ENCODE measurements around the gene SIPA1L3. TPM values are rescaled to one million over a fixed set of nuclear protein-coding genes. Genes with fewer than 3 reads are reported as not detected.

Gene SIPA1L3
- total RNA-seq, 2 donors from 2014 or later: 10.9 to 20.5 TPM

DNA sequence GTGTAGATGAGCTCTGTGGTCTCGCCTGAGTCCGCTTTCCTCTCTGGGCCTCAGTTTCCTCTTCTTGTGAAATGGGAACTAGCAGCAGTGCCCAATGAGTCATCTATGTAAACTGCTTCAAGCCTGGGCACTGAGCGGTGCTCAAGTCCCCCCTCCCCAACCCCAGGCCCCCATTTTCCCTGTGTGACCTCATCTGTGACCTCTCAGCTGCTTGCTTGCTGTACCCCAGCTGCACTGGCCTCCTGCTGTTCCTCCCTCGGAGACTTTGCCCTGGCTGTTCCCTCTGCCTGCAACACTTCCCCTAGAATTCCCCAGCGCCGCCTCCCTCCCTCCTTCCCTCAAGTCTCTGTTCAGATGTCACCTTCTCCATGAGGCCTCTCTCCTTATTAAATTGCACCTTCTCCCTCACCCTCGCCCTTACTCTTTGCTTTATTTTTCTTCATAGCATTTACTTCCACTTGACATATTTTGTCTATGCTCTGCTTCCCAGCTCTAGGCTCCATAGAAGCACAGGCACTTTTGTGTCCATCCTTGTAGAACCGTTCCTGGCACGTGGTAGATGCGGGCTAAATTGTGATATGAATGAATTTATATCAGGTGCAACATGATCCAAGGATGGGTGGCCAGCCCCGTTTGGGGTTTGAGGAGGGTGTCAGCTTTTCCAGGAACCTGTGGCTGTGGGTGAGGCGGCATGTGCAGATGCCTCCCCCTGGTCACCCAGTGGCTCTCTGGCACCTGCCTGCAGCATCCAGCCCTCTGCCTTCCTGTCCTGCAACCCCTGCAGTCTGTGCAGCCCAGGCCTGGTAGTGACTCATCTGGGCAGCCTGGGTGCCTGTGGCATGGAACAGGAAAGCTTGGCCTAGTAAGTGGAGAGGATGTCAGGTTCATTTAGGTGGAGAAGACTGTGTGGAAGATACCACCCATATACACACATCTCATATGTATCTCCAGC is 26.3 kb downstream of the SIPA1L3 start:
- peaks cover 21 to 36% of the 10 kb centered on the region in 2 donors for H3K36me3 Mint-ChIP-seq
- DNase-seq (ENCODE audit: low spot score in 2 of 2) (no peak), ATAC-seq (peak in 1 of 2 donors; percentile 28)
- H3K9me3 Mint-ChIP-seq: peaks cover 3 to 13% of the 10 kb centered on the region in 2 donors
- H3K27ac Mint-ChIP-seq: peak overlapping the region in 1 of 2 donors; percentile 48

DNA sequence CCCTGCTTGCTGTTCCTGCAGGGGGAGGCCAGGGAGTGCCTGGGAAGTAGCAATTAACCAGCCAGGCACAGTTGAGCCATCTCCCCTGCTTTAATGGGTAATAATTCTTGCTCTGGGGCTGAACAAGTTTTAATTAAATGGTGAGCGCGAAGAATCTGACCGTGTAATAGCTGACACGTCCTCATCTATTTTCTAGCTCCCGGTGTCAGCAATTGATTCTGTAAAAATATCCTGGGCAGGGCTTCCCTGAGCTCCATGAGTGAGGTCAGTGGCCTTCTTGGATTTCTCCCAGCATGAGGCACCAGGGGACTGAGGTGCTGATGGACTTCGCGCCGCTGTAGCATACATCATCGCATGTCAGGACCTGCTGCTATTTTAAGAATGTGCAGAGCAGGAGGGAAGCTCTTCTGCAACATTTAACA is 26.9 kb downstream of the SIPA1L3 start:
- Mint-ChIP-seq H3K9me3 (peaks cover 3 to 15% of the 10 kb centered on the region in 2 donors), H3K27ac (no peak overlapping the region), H3K36me3 (peaks cover 21 to 36% of the 10 kb centered on the region in 2 donors)
- DNase-seq (ENCODE audit: low spot score in 2 of 2) (no peak), ATAC-seq (no peak)

DNA sequence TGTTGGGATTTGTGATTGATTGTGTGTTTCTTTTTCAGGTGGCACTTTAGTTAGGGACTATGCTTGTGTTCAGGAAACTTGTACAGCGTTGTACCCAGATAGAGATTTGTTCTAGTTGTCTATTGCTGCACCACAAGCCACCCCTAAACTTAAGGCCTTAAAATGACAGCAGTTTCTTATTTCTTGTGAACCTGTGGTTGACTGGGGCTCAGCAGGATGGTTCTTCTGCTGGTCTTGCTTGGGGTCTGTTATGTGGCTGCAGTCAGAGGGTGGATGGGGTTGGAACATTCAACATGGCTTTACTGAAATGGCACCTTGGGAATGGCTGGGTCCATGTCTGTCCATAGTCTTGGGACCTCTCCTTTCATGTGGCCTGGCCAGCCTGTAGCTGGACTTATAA is 28.3 kb downstream of the SIPA1L3 start:
- DNase-seq (ENCODE audit: low spot score in 2 of 2): no peak
- Mint-ChIP-seq H3K36me3 (peaks cover 21 to 36% of the 10 kb centered on the region in 2 donors), H3K9me3 (peaks cover 3 to 17% of the 10 kb centered on the region in 2 donors), H3K27ac (no peak overlapping the region)
- no peak for ATAC-seq

DNA sequence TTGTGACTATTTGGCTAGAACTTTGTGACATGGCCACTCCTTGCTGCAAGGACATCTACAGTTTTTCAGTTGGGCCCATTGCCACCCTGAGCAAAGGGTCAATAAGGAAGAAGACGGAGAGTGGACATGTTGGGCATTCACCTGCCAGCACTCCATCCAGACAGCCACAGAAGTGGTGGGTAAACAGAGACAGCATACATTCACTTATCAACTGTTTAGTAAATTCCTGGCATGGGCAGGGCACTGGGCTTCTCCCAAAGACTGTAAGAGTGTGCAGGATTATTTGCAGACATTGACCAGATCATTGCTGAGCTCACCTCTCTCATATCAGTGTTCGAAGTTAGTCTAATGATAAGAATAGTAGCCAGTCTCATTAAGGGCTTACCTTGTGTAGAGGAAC is 29.2 kb downstream of the SIPA1L3 start:
- DNase-seq (ENCODE audit: low spot score in 2 of 2): no peak
- Mint-ChIP-seq H3K9me3 (peaks cover 3 to 17% of the 10 kb centered on the region in 2 donors), H3K36me3 (peaks cover 21 to 27% of the 10 kb centered on the region in 2 donors), H3K27ac (no peak overlapping the region)
- ATAC-seq: no peak

DNA sequence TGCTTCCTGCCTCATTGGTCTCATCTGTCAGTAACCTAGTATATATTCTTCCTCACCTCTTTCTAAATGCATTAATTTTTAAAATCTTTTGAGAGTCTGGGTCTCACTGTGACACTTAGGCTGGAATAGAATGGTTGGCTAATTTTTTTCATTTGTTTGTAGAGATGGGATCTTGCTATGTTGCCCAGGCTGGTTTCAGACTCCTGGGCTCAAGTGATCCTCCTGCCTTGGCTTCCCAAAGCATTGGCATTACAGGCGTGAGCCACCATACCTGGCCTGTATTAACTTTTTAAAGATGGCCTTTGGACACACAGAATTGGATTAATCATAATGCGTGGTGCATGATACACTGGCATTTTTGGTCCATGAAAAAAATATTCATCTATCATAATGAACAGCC is 29.9 kb downstream of the SIPA1L3 start:
- ATAC-seq (no peak), DNase-seq (ENCODE audit: low spot score in 2 of 2) (no peak)
- peaks cover 3 to 17% of the 10 kb centered on the region in 2 donors for H3K9me3 Mint-ChIP-seq

DNA sequence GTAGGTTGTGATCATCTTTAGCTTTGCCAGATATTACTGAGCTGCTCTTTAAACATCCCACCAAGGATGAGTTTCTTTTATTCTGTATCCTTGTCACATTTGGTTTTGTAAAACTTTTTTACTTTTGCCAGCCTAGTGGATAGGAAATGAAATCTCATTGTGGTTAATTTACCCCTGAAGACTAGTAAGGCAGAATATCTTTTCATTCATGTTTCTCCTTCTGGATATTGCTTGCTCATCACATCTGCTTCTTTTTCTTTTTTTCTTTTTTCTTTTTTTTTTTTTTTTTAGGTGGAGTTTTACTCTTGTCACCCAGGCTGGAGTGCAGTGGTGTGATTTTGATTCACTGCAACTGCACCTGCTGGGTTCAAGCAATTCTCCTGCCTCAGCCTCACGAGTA is 31.3 kb downstream of the SIPA1L3 start:
- peaks cover 18 to 21% of the 10 kb centered on the region in 2 donors for H3K36me3 Mint-ChIP-seq
- DNase-seq (ENCODE audit: low spot score in 2 of 2) (no peak), ATAC-seq (no peak)
- no peak overlapping the region for H3K27ac Mint-ChIP-seq
- peaks cover 3 to 17% of the 10 kb centered on the region in 2 donors for H3K9me3 Mint-ChIP-seq

More for the DNA sequence above, 29.9 kb downstream of the SIPA1L3 start:
- no peak overlapping the region for H3K27ac Mint-ChIP-seq
- peaks cover 21 to 27% of the 10 kb centered on the region in 2 donors for H3K36me3 Mint-ChIP-seq

DNA sequence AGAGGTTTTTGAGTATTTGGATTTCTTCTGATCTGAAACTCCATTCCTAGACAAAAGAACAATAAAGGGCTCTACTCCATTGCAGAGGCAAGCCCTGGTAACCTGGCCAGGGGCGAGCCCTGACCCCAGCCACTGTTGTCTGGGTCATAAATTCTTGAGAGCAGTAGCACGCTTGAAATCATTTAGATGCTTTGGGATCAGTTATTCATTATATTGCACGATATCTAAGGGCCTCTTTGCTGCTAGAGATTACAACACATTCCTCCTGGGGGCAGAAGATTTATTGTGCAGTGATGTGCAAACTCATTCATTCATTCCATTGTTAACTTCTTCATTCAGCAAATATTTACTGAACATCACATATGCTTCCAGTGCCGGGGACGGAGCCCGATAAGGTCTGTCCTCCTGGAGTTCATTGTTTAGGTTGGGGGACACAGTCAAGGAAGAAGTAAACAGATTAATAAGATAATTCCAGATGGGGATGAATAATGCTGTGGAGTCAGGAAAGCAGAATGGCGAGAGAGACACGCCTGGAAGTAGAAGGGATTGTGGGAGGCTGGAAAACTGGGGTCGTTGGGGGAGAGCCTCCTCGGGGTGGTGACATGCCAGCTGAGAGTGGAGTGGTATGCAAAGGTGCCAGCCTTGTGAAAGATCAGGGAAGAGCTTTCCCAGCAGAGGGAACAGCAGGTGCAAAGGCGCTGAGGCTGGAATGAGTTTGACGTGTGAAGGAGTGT is 34.9 kb downstream of the SIPA1L3 start:
- ATAC-seq (no peak), DNase-seq (ENCODE audit: low spot score in 2 of 2) (no peak)
- Mint-ChIP-seq H3K9me3 (peaks cover 0 to 4% of the 10 kb centered on the region in 2 donors), H3K36me3 (no peaks in the 10 kb centered on the region), H3K27ac (peak overlapping the region in 1 of 2 donors; percentile 4)

DNA sequence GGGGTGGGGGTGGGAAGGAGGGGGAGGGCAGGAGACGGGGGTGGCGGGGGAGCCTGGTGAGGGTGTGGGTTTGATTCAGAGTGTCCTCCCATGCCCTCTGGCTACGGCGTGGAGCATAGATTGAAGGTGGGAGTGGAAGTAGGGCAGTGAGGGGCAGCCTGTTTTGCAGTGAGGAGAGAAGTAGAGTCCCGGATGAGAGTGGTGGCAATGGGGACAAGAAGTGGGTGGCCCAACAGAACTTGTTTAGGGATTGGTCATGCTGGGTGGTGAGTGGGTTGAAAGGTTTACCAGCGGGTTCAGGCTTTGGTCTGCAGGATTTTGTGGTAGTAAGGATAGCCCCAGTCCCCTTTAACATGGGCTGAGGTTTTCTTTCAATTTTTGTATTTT is 35.5 kb downstream of the SIPA1L3 start:
- H3K36me3 Mint-ChIP-seq: peaks cover 0 to 1% of the 10 kb centered on the region in 2 donors
- peaks cover 0 to 4% of the 10 kb centered on the region in 2 donors for H3K9me3 Mint-ChIP-seq
- H3K27ac Mint-ChIP-seq: peak overlapping the region in 1 of 2 donors; percentile 4
- DNase-seq (ENCODE audit: low spot score in 2 of 2): no peak
- ATAC-seq: no peak

DNA sequence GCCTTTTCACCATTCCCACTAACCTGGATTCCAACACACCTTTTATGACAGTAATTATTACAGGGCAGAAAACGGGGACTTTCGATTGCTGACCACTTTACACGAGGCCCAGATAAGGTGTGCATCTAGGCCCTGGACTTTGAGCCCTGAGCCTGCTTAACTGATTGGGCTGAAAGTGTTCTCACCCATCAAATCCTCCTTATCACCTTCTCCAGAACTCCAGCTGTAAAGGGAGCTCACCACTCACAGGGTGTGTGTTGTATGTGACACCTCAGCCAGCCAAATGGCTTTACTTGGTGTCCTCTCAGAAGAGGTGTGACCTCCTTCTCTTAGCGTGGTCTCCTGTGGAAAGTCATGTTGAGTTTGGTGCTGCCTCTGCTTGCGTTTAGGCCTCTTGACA is 36.5 kb downstream of the SIPA1L3 start:
- Mint-ChIP-seq H3K9me3 (peaks cover 0 to 4% of the 10 kb centered on the region in 2 donors), H3K27ac (peak overlapping the region in 1 of 2 donors; percentile 53), H3K36me3 (peaks cover 0 to 6% of the 10 kb centered on the region in 2 donors)
- DNase-seq (ENCODE audit: low spot score in 2 of 2): no peak
- ATAC-seq: no peak

DNA sequence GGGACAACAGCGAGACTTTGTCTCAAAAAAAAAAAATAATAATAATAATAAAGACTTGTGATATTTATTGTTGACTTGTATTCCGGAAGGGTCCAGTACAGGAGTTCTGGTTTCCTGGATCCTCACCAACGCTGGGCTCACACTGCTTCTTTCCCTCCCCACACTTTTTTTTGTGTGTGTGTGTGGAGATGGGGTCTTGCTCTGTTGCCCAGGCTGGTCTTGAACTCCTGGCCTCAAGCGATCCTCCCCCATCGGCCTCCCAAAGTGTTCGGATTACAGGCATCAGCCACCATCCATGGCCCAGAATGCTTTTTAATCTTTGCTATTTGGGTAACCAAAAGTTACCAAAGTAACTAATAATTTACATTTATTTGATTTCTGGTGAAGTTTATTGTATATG is 39.1 kb downstream of the SIPA1L3 start:
- H3K27ac Mint-ChIP-seq: no peak overlapping the region
- peaks cover 0 to 4% of the 10 kb centered on the region in 2 donors for H3K9me3 Mint-ChIP-seq
- DNase-seq (ENCODE audit: low spot score in 2 of 2) (no peak), ATAC-seq (no peak)
- H3K36me3 Mint-ChIP-seq: peaks cover 4 to 9% of the 10 kb centered on the region in 2 donors

DNA sequence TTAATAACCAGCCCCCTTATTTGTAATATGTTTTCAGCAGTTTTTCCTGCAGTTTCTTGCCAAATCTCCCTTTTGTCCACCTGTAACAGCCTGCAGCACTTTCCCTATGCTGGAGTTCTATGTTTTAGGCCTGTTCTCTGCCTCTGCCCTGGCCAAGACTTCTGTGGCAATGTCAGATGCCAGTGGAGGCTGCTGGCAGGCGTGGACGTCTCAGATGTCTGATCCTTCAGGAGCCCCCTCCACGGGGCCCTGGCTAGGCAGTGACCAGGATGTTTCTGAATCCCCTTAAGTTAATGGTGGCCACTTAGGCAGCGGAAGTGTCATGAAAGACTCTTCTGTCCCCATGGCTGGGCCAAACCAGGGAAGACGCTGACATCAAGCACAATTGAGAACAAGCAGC is 40.8 kb downstream of the SIPA1L3 start:
- Mint-ChIP-seq H3K36me3 (peaks cover 6 to 10% of the 10 kb centered on the region in 2 donors), H3K27ac (no peak overlapping the region), H3K9me3 (peaks cover 0 to 4% of the 10 kb centered on the region in 2 donors)
- DNase-seq (ENCODE audit: low spot score in 2 of 2): no peak
- no peak for ATAC-seq

DNA sequence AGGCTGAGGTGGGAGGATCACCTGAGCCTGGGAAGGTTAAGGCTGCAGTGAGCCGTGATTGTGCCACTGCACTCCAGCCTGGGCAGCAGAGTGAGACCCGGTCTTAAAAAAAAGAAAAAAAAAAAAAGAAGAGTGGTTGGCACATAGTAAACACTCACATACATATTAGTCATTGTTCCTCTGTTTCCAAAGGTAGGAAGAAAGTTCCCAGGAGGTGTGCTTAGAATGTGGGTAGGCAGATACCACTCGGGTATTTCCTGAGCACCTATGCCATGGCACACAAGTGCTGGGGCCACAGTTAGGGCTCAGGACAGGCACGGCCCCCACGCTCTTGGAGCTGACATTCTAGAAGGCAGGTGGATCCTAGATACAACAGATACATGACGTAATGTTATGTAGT is 41.4 kb downstream of the SIPA1L3 start:
- no peak for ATAC-seq
- H3K9me3 Mint-ChIP-seq: peaks cover 0 to 4% of the 10 kb centered on the region in 2 donors
- H3K27ac Mint-ChIP-seq: no peak overlapping the region

DNA sequence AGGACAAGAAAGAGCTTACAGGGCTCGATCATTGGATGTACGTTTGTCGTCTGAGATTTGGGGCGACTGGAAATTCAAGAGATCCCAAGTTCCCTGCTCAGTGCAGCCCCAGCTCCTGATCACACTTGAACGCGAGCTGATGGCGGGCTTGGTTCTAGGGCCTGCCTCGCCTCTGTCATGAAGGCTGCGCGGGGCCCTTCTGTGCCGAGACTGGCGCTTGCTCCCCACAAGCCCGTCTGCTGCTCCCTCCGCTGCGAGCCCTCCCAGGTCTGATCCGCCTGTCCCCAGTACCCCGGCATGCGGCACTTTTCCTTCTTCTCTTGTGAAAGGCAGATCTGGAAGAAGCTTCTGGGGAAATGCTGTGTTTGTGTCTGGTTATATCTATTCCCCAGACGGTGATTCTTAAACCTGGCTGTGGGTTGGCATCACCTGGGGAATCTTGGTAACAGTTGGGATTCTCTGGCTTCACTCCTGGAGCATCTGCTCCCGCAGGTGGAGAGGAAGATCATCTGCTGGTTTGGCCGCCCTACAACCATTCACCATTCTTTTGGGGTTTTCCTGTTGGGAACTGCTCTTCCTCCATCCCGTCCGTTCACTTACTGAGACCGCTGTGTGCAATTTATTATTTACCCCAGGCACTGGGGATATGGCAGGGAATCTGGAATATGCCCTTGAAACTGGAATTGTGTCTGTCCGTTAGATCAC is 43.6 kb downstream of the SIPA1L3 start:
- ATAC-seq: no peak
- peaks cover 4% of the 10 kb centered on the region in 2 donors for H3K9me3 Mint-ChIP-seq
- H3K36me3 Mint-ChIP-seq: peaks cover 6 to 11% of the 10 kb centered on the region in 2 donors
- no peak for DNase-seq (ENCODE audit: low spot score in 2 of 2)
- no peak overlapping the region for H3K27ac Mint-ChIP-seq

More for the DNA sequence above, 41.4 kb downstream of the SIPA1L3 start:
- no peak for DNase-seq (ENCODE audit: low spot score in 2 of 2)
- peaks cover 6 to 10% of the 10 kb centered on the region in 2 donors for H3K36me3 Mint-ChIP-seq

DNA sequence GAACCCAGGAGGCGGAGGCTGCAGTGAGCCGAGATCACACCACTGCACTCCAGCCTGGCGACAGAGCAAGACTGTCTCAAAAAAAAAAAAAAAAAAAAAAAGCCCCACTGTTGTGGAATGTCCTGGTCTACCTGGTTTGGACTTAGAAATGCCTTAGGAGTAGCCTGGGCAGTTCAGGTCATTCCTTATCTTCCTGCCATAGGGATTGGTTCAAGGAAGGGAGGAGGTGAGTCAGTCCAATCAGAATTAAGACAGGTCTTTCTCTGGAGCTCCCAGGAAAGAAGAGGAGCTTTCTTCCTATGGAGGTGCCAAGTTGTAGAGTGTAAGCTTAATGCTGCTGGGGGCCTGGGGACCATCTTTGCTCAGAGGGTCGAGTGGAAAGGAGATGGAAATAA is 44.8 kb downstream of the SIPA1L3 start:
- Mint-ChIP-seq H3K27ac (no peak overlapping the region), H3K36me3 (peaks cover 6 to 17% of the 10 kb centered on the region in 2 donors), H3K9me3 (peaks cover 4 to 5% of the 10 kb centered on the region in 2 donors)
- DNase-seq (ENCODE audit: low spot score in 2 of 2): no peak
- no peak for ATAC-seq

DNA sequence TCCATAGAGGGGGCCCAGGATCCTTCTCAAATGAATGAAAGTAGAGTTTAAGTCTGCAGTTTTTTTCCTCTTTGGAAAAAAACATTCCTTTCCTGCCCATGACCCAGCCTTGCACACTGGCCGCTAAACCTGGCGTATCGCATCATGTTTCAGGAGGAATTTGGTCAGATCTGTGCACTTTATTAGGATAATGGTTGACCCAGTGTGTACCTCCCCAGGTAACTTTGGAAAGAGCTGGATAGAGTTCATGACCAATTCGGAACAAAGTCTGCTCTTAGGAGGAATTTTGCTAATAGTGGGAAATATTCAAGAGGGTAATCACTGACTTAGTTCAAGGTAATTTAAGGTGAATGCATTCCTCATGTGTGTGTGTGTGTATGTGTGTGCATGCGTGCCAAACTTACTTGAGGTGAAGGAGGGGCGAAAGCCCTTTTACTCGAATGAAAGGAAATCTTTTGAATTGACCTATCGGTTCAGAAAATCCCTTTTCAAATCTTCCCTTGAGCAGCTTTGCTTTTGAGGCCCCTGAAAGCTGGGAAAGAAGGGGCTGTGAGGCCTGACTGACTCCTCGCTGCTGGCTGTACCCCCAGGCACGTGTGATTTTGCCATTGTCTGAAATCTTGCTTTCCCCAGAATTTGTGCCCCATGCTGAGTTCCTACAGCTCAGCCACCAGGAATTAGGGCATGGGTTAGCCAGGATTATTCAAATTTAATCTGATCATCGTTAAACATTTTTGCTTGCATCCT is 46.3 kb downstream of the SIPA1L3 start:
- Mint-ChIP-seq H3K27ac (no peak overlapping the region), H3K36me3 (peaks cover 6 to 11% of the 10 kb centered on the region in 2 donors), H3K9me3 (peaks cover 4 to 5% of the 10 kb centered on the region in 2 donors)
- DNase-seq (ENCODE audit: low spot score in 2 of 2): no peak
- no peak for ATAC-seq

DNA sequence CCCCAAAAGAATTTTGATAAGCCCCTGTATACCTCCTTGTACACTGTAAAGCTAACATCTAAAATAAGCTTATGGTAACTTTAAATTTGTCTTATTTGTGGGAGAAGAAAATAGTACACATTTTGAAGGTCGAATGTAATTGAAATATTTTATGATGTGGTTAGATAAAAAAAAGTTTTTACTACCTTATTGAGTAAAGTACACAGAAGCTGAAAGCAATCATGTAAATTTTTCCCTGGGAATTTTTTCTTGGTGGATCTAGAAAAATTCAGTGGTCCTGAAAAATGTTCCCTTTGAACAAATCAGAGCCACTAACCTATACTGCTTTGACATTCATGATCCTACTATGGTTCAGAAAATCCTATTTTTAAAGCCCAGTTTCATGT is 46.9 kb downstream of the SIPA1L3 start:
- H3K36me3 Mint-ChIP-seq: peaks cover 6 to 11% of the 10 kb centered on the region in 2 donors
- peaks cover 4 to 5% of the 10 kb centered on the region in 2 donors for H3K9me3 Mint-ChIP-seq
- ATAC-seq (no peak), DNase-seq (ENCODE audit: low spot score in 2 of 2) (no peak)
- H3K27ac Mint-ChIP-seq: no peak overlapping the region
